Keratinocyte (primary cell): ENCODE results near the gene LY6G6C. TPM values are rescaled to one million over a fixed set of nuclear protein-coding genes. Genes with fewer than 3 reads are reported as not detected.

ENCODE experiments used
- DNase-seq: peaks from one replicate; pipeline ENCODE4 v3.0.0-alpha.2; 2011; ENCODE audit warnings: low read depth, missing footprints, low spot score
- FAIRE-seq: peaks from 2 replicates; lab custom pipeline; 2011; peaks lifted over from hg19 to GRCh38; lab: Jason Lieb, UNC
- H2AFZ ChIP-seq: 2 replicates; pipeline ENCODE4 v1.6.0; 2012; ENCODE audit warnings: low read length, control low read depth, inconsistent platforms; ENCODE audit not compliant: control insufficient read depth
- H3K27ac ChIP-seq: 2 replicates; pipeline ENCODE4 v1.5.1; 2011; ENCODE audit warnings: low read length; ENCODE audit not compliant: control insufficient read depth, insufficient read depth
- H3K27me3 ChIP-seq: 3 replicates; pipeline ENCODE4 v1.6.0; 2011; ENCODE audit warnings: low read length; ENCODE audit not compliant: control insufficient read depth, insufficient read depth; ENCODE audit errors: extremely low read depth
- H3K36me3 ChIP-seq, 2 experiments: 2 replicates in 1 of 2; 3 replicates in 1 of 2; pipeline ENCODE4 v1.5.1; 2011; ENCODE audit warnings: low read length in 2 of 2, mild to moderate bottlenecking in 1 of 2; ENCODE audit not compliant: control insufficient read depth in 2 of 2, insufficient read depth in 2 of 2; ENCODE audit errors: extremely low read depth in 1 of 2
- H3K4me1 ChIP-seq: 3 replicates; pipeline ENCODE4 v1.5.1; 2011; ENCODE audit warnings: low read length; ENCODE audit not compliant: control insufficient read depth, insufficient read depth; ENCODE audit errors: extremely low read depth
- H3K4me2 ChIP-seq: 3 replicates; pipeline ENCODE4 v1.6.0; 2011; ENCODE audit warnings: low read depth, low read length; ENCODE audit not compliant: control insufficient read depth, insufficient read depth; ENCODE audit errors: extremely low read depth
- H3K4me3 ChIP-seq, 3 experiments: fragments of 200-600 bp in 1 of 3; sonication (generic) in 1 of 3; 2 replicates in 2 of 3; 3 replicates in 1 of 3; pipeline ENCODE4 v1.5.1; 2011 to 2016; ENCODE audit warnings: low read length in 3 of 3, mild to moderate bottlenecking in 3 of 3, control low read depth in 2 of 3, inconsistent platforms in 1 of 3, low read depth in 1 of 3, mixed read lengths in 1 of 3, mixed run types in 1 of 3, moderate library complexity in 1 of 3; ENCODE audit not compliant: control insufficient read depth in 2 of 3, insufficient read depth in 2 of 3; ENCODE audit errors: extremely low read depth in 1 of 3
- H3K79me2 ChIP-seq: 2 replicates; pipeline ENCODE4 v1.6.0; 2012; ENCODE audit warnings: low read length; ENCODE audit not compliant: control insufficient read depth, insufficient read depth
- H3K9ac ChIP-seq: 3 replicates; pipeline ENCODE4 v1.6.0; 2011; ENCODE audit warnings: low read length; ENCODE audit not compliant: control insufficient read depth, insufficient read depth; ENCODE audit errors: extremely low read depth
- H3K9me1 ChIP-seq: 3 replicates; pipeline ENCODE4 v1.6.0; 2011; ENCODE audit warnings: low read length; ENCODE audit not compliant: control insufficient read depth, insufficient read depth; ENCODE audit errors: extremely low read depth
- H3K9me3 ChIP-seq: 2 replicates; pipeline ENCODE4 v1.5.1; 2012; ENCODE audit warnings: low read depth, low read length; ENCODE audit not compliant: control insufficient read depth
- H4K20me1 ChIP-seq: 3 replicates; pipeline ENCODE4 v1.6.0; 2011; ENCODE audit warnings: low read length; ENCODE audit not compliant: control insufficient read depth, insufficient read depth; ENCODE audit errors: extremely low read depth
- EZH2 ChIP-seq: IDR thresholded peaks from one replicate; pipeline ENCODE4 v1.6.1; 2012; ENCODE audit warnings: inconsistent platforms, mild to moderate bottlenecking, low read length, moderate library complexity
- dilution Hi-C: fragments of 300-500 bp; cut with MboI; formaldehyde crosslinking; loops from one replicate; pipeline ENCODE4 v1.7.0; 2020; ENCODE audit warnings: low sequenced_read_pairs; ENCODE audit not compliant: extremely low pct_ligation_motif_present
- polyA plus RNA-seq, 5 experiments: library from polyadenylated mRNA; depleted of rRNA in 3 of 5; stranded (reverse) in 3 of 5; stranded (forward) in 1 of 5; unstranded in 1 of 5; fragments of >200 nt; gene quantifications; 1 replicate in 1 of 5; 2 replicates in 3 of 5; 3 replicates in 1 of 5; pipeline versions ENCODE4 v1.2.1 to v1.2.3, GENCODE V29; 2011 to 2012; ENCODE audit warnings: missing spikeins in 2 of 5, low read depth in 1 of 5, low replicate concordance in 1 of 5
- TF ChIP-seq, protein P1 (sequence below), 3 experiments: IDR thresholded peaks in 1 of 3; conservative IDR thresholded peaks in 1 of 3; optimal IDR thresholded peaks in 1 of 3; 2 replicates in 2 of 3; 3 replicates in 1 of 3; pipeline versions ENCODE3 to v1.5.1; 2011; ENCODE audit warnings: low read length in 3 of 3, mild to moderate bottlenecking in 3 of 3, moderate library complexity in 2 of 3, control low read depth in 1 of 3, inconsistent platforms in 1 of 3; ENCODE audit not compliant: insufficient read depth in 2 of 3; ENCODE audit errors: extremely low read depth in 1 of 3

The LY6G6C gene
- polyA plus RNA-seq, 1 donor (not counting 4 experiments of a cell fraction or from before 2014, with no cell fraction given): 2.4 TPM

DNA sequence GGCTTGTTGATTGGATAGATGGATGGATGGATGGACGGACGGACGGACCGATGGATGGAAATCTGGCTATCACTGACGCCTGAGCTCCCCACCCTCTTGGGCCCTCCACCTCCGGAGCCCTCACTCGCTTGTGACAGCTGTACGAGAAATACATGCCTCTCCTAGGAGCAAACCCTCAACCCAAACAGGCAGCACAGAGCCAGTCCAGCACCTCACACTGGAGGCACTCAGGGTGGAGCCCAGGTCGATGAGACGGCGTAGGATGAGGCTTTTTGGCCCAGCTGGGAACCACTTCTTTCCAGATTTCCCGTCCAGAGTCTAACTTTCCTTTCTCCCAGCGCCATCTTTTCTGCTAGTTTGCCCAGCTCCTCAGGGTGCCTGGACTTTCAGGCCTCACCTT is 38.0 kb downstream of the LY6G6C start:
- Histone ChIP-seq H2AFZ (no peak overlapping the region), H3K4me1 (peaks cover 11% of the 10 kb centered on the region), H3K9me3 (no peaks in the 10 kb centered on the region), H3K36me3 (peaks cover 0 to 24% of the 10 kb centered on the region in 2 experiments), H3K9ac (no peak overlapping the region), H3K27ac (no peak overlapping the region), H3K4me2 (no peak overlapping the region), H3K4me3 (no peak overlapping the region), H3K27me3 (no peaks in the 10 kb centered on the region), H3K9me1 (no peaks in the 10 kb centered on the region), H4K20me1 (no peaks in the 10 kb centered on the region), H3K79me2 (no peaks in the 10 kb centered on the region)
- no peak for FAIRE-seq
- dilution Hi-C loops: no loop called here
- no peak for DNase-seq
- TF ChIP-seq, protein P1, sequence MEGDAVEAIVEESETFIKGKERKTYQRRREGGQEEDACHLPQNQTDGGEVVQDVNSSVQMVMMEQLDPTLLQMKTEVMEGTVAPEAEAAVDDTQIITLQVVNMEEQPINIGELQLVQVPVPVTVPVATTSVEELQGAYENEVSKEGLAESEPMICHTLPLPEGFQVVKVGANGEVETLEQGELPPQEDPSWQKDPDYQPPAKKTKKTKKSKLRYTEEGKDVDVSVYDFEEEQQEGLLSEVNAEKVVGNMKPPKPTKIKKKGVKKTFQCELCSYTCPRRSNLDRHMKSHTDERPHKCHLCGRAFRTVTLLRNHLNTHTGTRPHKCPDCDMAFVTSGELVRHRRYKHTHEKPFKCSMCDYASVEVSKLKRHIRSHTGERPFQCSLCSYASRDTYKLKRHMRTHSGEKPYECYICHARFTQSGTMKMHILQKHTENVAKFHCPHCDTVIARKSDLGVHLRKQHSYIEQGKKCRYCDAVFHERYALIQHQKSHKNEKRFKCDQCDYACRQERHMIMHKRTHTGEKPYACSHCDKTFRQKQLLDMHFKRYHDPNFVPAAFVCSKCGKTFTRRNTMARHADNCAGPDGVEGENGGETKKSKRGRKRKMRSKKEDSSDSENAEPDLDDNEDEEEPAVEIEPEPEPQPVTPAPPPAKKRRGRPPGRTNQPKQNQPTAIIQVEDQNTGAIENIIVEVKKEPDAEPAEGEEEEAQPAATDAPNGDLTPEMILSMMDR (optimal IDR thresholded peaks at IDR 0.05 in 1 of 3, IDR thresholded peaks at IDR 0.05 in 1 of 3, conservative IDR thresholded peaks at IDR 0.05 in 1 of 3; ENCODE audit: extremely low read depth in 1 of 3, insufficient read depth in 2 of 3, low read length in 3 of 3): no peak
- TF ChIP-seq EZH2: no peak

DNA sequence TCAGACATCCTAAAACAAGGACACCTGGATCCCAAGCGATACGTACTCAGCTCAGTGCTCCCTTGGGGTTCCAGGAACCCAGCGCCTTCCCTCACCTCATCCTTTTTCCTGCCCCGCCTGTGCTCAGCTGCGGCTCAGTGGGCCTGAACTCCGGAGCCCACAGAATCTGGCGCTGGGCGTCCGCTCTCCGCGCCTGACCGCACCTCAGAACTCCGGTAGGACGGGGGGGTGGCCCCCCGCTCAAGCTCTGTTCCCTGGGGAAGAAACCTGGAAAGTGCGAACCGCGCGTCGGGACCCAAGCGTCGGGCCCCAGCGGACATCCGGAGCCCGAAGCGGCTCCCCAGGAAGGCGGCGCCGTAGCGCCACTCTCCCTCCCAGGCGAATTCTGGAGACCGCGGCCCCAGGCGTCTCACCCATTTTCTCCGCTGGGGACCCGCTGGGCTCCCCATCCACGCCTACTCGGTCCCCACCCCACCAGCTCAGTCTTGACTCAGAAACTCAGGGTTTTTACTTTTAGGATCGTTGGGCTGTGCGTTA is 40.3 kb downstream of the LY6G6C start:
- TF ChIP-seq, protein P1 (optimal IDR thresholded peaks at IDR 0.05 in 1 of 3, IDR thresholded peaks at IDR 0.05 in 1 of 3, conservative IDR thresholded peaks at IDR 0.05 in 1 of 3; ENCODE audit: extremely low read depth in 1 of 3, insufficient read depth in 2 of 3, low read length in 3 of 3): peak in 2 of 3 experiments; percentile 19 to 29
- TF ChIP-seq EZH2: no peak
- dilution Hi-C loops: no loop called here
- DNase-seq: no peak
- Histone ChIP-seq H3K4me2 (peak overlapping the region; percentile 92), H2AFZ (peak overlapping the region; percentile 84), H3K27ac (no peak overlapping the region), H3K9ac (peak overlapping the region; percentile 49), H3K79me2 (no peaks in the 10 kb centered on the region), H3K27me3 (no peaks in the 10 kb centered on the region), H3K4me1 (peaks cover 11% of the 10 kb centered on the region), H4K20me1 (no peaks in the 10 kb centered on the region), H3K9me3 (no peaks in the 10 kb centered on the region), H3K4me3 (peak overlapping the region; percentile 35 to 79 (median 69)), H3K9me1 (no peaks in the 10 kb centered on the region), H3K36me3 (peaks cover 0 to 5% of the 10 kb centered on the region in 2 experiments)
- no peak for FAIRE-seq
